Ammon's horn (tissue), 1 donor: ENCODE measurements around the gene WWP2.

Experiments used
- DNase-seq: peaks from one replicate; pipeline ENCODE4 v3.0.0-alpha.2; 2016; ENCODE audit warnings: low spot score

The WWP2 gene

DNA sequence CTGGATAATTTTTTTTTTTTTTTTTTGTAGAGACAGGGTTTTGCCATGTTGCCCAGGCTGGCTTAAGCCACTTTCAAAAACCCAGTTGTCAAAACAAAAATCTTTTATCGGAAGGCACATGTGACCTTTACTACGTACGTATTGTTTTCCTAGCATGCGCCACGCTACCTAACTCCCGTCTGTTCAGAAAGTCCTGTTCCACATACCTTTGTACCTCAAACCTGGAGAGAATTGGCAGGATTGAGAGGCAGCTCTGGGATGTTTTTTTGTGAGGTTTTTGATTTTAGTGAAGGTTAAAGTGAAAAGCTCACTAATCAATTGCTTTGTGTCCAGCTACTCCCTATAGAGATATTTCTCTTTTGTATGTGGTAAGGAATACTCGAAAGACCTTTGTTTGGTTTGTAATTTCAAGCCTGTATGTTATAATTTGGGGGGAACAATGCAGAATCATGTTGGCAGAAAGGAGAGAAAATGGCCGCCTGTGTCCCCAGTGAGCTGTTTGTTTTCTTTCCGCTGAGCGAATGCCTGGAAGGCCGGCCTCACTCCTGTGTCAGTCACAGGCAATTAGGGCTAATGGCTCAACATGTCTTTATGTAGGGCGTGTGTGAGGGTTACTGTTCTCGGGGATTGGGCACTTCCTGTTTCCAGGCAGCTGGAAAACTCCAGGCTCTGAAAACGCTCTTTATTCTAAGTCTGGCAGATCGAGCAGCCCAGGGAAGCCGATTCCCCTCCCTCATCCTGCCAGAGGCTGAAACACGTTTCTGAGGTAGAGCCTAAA lies 128.2 kb downstream of the WWP2 start:
- peak; percentile 96 for DNase-seq

DNA sequence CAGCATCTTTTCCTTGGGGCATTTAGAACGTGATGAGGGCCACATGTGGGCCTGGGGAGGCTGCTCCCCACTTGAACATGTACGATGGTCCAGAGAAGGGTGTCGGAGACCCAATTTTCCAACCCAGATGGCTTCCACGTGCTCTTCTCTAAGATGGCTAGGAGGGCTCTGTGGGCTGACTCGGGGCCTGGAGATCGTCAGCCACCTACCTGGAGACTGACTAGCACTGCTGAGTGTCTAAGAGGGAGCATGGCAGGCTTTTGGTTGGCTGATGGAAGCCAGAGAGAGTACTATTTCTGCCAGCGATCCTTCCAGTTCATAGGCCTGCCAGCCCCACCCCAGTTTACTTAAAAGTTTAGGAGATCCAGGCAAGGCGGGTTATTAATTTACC lies 128.8 kb downstream of the WWP2 start:
- no peak for DNase-seq

DNA sequence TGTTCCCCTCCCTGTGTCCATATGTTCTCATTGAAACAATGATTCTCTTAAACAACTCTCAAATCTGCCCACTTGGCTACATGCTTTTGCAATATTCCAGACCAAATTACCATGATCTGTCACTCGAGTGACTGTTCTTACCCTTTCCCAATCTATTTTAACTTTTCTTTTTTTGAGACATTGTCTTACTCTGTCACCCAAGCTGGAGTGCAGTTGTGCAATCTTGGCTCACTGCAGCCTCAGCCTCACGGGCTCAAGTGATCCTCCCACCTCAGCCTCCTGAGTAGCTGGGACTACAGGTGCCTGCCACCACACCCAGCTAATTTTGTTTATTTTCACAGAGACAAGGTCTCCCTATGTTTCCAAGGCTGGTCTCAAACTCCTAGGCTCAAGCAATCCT lies 130.2 kb downstream of the WWP2 start:
- no peak for DNase-seq

DNA sequence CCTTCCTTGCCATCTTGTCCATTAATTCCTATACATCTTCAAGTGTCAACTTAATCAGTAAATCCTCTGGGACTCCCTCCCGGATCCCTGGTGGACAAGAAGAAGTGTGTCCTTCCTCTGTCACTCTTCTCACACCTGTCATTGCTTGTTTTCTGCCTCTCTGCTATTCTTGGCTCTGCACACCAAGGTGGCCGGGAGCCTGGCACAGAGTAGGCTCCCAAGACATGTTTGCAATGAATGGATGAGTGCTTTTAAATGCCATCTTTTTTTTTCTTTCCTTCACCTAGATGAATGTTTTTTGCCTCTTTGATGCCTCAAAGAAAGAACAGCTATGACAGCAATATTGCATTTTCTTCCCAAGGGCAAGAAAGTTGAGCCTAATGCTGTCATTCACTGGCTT lies 131.0 kb downstream of the WWP2 start:
- DNase-seq, result no peak

DNA sequence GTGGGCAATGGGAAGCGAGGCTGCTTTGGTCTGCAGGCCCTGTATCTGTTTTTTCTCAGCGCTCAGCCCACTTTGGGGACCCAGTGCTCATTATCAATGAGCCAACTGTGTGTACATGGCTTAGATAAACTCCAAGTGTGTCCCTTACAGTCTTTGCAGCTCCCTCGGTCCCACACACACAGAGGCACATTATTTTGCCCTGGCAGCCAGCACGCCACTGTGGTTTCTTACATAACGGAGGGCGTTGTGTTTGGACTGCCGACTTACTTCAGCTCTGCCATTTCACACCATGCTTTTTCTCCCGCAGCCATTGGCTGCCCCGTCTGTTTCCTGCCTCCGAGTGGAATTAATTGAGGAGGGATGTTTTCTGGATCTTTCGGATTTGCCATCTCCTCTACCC lies 132.5 kb downstream of the WWP2 start:
- DNase-seq, result peak; percentile 93

DNA sequence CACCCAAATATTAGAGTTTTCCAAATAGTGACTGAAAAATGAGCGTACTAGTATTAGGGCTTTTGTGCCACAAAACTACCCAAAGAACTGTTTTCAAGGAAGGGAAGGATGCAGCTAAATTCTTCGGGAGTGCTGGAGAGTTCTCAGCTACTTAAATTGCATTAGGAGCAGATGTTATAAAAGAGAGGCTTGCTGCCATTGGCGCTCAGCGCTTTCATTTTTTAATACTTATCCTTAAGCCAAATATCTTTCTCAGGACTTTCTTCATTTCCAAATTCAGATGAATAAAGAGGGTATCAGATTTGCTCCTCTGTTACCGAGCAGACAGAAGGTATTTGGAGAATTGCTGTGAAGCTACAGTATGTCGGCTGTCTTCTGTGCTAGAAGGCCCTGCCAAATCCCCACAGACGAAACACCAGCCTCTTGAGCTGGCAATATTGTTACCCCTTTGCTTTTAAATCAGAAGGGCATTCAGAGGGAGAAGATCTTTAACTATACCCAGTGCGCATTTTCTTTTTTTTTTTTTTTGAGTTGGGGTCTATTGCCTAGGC lies 141.8 kb downstream of the WWP2 start:
- no peak for DNase-seq

DNA sequence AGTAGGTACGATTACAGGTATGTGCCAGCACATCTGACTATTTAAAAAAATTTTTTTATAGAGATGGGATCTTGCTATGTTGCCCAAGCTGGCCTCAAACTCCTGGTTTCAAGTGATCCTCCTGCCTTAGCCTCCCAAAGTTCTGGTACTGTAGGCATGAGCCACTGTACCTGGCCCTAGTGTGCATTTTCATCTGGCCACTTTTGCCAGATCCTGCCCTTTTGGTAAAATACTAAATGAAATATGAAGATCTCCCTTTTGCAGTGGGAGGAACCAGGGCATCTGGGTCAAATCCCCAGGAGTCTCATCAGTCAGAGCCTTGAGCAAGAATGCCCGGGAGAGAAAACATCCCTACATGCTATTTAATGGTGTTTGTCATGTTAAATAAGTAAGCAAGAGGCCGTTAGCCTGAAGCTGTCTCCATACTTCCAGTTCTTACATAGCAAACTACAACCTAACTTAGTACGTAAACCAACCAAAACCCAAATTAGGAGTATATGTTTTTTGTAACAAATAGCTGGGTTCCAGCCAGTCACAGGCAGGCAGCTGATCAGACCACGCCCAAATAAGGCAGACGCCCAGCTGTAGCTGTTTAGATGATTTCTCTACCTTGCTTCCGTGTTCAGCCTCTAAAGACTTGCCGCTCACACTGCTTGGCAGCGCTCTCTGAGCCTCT lies 142.5 kb downstream of the WWP2 start:
- DNase-seq, result no peak

DNA sequence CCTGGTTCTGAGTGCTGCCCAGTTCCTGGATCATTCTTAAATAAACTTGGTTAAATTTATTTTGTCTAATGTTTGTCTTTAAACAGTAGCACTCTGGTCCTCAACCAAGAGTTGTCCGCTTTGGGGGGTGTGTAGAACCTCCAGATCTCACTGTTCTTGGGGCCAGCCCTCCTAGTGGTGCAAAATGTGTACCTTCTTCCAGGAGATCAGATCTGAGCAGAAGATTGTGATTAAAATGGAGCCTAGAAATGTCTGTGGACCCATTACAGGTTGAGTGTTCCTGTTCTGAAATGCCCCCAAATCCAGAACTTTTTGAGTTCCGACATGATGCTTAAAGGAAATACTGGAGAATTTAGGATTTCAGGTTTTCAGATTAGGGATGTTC lies 143.0 kb downstream of the WWP2 start:
- no peak for DNase-seq

DNA sequence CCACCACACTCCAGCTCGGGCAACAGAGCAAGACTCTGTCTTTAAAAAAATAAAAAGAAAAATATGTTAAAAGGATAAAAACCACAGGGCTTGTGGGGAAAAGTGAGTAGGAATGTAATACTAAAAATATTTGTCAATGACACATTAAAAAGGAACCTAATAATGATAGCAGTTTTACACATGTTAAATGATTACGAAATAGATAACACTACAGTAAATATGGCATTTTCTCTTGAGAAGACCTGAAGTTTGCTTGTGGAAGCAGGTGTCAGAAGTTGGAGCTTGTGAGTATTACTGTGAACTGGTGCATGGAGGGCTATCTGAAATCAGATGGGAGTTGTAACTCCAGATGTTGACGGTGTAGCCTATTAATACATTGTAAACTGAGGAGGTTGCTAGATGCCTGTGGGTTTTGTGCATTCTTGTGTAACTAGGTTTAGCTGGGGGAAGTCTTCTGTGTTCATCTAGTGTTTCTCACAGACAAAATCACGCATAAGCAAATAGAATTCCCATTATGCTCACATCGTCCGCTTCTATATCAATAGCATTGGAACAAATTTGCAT lies 144.8 kb downstream of the WWP2 start:
- DNase-seq, result no peak

DNA sequence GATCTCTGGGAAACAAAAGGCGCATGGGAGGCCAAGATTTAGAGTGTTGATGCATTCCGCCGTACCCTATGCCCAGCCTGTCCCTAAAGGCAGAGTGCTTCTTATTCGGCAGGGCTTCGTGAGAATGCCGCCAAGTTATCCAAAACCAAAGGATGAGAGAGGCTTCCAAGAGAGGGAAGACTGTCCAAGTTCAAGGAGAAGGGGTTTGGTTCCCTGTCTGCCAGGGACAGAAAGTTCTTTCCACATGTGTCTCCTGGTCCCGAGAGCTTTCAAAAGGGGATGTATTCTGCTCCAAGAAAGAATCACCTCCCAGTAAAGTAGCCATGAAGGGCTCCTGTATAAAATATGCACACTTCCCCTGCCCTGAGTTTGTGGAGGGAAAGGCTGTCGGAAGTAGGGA lies 146.9 kb downstream of the WWP2 start:
- no peak for DNase-seq

DNA sequence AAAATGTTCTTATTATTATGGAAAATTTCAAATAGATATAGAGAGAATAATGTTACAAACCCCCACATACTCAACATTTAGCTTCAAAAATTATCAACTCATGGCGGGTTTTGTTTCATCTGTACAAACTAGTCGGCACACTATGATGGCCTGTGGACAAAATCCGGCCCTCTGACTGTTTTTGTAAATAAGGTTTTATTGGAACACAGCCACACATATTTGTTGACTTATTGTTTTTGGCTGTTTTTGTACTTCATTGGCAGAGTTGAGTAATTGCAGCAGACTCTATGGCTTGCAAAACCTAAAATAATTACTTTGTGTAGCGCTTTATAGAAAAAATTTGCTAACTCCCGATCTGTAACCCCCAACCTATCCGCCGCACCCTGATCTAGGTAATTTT lies 147.6 kb downstream of the WWP2 start:
- no peak for DNase-seq

DNA sequence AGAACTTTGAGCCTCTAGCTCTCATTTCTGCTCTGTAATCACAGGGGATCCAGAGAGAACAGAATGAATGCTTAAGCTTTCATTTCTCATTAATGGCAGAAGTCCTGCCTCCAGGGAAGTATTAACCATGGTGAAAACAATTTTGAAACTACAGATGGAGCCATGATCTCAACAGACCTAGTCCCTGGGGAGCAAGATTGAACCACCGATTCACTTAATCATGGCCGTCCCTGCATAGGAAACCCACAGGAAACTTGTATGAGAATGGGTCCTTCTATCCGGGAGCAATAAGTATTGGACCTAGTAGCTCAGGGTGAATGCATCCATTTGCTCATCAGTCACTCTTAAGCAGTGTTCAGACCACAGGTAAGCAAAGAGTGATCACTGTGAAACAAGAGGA lies 148.8 kb downstream of the WWP2 start:
- no peak for DNase-seq

DNA sequence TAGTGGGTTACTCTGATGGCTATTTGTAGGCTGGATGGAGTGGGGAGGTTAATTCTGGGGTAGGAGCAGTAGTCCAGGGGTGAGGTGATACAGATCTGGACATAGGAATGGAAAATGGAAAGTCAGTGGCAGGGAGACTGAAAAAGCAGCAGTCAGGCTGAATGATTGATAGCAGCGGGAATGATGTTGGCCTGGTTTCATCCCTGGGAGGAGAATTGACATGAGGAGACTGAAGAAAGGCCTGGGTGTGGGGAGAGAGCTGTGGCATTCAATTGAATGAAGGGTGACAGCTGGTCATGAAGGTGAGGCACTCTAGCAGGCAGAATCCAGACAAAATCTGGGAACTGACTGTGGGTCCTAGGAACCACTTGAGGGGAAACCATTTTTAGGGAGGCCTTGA lies 154.3 kb downstream of the WWP2 start:
- DNase-seq, result no peak

DNA sequence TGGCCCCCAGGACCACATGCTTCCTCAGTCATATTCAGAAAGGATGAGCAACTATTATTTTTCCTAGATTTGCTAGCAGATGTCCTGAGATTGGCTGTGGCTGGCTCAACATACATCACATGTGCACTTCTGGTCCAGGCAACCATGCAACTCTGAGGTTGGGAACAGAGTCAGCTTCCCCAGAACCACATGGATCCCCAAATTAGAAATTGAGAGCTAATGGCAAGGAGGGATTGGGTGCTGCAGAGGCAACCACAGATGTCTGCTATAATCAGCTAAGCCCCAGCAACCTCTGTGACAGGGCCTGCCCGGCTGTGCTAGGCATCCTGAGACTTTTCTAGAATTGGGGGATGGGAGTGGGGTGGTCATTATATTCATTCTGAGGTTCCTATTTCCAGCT lies 155.2 kb downstream of the WWP2 start:
- no peak for DNase-seq

DNA sequence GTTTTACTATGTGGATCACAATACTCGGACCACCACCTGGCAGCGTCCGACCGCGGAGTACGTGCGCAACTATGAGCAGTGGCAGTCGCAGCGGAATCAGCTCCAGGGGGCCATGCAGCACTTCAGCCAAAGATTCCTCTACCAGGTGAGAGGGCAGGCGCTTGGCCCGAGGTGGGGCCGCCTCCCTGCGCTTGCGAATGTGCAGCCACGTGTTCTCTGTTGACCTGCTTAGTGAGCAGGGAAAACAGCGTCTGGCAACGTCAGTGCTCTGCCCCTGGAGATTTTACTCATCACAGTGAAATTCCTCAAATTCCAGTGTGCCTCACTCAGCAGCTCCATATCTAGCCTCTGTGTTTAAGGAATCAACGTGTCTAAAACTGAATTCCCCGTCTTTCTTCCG lies 155.6 kb downstream of the WWP2 start:
- DNase-seq, result no peak

DNA sequence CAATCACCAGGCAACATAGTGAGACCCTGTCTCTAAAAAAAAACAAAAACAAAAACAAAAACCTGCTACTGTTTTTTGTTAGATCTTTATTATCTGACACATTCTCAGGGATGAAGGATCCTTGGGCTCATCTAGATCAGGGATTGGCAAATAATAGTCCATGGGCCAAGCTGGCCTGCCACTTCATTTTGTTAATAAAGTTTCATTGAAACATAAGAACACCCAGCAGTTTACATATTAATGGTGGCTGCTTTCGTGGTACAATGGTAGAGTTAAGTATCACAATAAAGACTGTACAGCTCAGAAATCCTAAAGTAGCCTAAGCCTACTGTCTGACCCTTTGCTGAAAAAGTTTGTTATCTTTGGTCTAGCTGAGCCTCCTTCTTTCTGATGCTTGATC lies 156.1 kb downstream of the WWP2 start:
- no peak for DNase-seq

DNA sequence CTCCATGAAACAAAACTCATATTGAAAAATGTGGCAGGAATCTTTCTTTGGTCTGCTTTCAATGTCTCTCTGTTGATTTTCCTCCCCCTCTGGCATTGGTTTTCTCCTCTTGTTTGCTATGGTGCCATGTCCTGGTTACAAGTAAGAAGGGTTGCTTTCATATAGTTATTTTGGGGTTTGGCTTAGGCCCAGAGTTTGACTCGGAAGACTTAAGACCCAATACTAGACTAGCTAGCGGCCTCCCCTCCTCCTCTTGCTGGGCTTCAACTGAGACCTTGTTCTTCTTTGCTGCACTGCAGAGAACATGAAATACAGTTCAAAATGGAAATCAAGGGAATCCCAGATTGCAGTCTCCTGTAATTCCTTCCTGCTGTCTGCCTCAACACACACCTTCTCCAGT lies 159.0 kb downstream of the WWP2 start:
- DNase-seq, result no peak

DNA sequence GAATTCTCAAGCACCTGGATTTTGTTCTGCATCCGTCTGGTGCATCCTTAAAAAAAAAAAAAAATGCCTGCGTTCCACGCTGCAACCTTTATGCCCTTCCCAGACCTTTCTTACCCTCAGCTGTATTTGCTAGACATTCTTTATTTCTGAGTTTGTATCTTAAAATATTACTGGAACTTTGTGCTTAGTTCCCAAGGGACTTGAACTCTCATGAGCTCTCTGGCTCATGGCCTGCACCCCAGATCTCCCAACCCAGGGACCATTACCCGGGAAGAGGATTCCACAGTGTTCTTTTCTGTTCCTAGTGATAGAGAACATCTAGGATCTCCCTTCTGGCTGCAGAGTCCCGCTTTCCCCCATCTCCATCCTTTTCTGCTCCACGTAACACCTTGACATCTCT lies 160.1 kb downstream of the WWP2 start:
- no peak for DNase-seq

DNA sequence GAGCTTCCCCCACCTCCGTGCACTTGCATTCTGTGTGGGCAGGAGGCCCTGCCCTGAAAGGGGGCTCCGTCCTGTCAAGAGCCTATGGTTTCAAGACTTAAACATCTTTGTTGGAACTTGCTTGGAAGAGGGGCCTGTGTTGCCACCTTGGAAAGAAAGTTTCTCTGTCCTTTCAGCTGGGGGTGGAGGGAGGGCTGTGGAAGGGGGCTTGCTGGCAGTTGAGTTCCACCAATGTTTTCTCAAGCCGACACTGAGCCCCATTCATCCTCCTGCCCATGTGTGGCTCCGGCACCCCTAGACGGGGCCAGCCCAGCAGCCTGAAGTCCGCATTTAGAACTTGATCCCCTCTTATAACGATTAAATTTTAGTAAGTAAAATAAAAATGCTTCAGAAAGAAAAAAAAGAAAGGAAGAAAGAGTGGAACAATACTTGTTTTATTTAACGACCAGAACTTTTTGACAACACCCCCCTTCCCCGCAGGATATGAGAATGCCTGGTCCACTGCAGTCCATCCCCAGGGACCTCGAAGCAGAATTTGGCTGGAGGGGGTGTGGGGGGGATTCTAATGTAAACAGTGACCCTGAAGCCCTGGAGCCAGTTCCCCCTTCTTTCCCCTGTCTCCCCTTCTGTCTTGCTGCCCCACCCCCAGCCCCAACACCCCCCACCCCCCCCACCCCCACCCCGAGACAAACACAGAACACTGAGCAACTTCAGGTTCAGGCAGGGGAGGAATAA lies 162.1 kb downstream of the WWP2 start:
- no peak for DNase-seq

DNA sequence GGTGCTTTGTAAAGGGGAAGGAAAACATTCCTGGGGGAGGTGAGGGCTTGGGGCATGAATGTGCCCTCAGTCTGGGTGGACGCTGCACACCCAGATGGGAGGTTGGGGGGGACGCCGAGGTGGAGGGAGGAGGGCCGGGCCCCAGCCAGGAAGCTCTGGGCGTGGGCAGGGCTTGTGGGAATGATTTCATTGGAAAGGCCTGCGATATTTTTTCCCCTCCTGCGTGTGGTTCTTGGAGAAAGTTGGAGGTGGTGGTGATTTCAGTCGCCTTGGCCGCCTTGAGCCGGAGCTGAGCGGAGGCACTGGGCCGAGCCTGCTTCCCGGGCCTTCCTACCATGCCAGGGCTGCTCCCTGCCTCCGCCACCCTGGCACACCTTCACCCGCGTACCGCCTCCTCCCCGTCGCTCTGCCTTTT lies 162.7 kb downstream of the WWP2 start:
- no peak for DNase-seq

DNA sequence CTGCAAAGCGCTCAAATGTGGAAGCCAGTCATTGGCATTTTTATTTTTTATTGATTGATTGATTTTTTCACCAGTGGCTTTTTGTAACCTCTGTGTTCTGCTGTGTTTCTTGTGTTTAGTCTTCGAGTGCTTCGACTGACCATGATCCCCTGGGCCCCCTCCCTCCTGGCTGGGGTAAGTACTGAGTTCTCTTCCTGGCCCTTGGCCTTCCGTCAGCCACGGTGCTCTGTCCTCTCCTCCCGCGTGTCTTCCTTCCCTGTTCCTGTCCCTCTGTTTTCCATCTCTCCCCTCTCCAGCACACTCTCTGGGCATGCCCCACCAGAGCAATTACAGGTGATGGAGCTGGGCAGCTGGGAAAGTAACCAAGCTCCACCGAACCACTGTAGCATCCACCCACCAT lies 163.2 kb downstream of the WWP2 start:
- no peak for DNase-seq

DNA sequence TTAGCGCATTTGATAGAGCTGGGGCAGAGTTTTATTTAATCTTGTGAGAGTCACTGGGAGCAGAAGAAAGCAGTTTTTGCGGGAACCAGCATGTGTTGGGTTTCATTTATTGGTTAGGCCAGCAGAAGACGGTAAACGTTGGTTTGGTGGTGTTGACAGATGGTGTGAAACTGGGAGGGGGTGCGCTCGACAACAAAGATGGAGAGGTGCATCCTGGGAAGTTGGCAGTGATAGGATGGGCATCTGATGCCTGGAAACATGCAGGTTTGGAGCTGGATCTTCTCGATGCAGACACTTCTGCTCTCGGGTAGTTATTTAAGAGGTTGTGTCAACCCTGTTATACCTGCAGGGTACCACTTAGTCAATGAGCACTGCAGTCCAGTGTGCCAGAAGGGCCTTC lies 164.1 kb downstream of the WWP2 start:
- DNase-seq, result peak; percentile 53
